Activated naive CD4-positive, alpha-beta T cell treated with anti-CD3 and anti-CD28 coated beads, Interleukin-2, amount 50 U/mL, for 16 hours (primary cell): ENCODE results near the gene BBS1.
A peak's percentile ranks its signal among the peaks of the same experiment; 100 is the strongest.
"Not testable (repeated sequence)": the region's sequence is repeated elsewhere in the genome, so short reads cannot be mapped to it uniquely, and the experiment has no call there.

ENCODE experiments used
- DNase-seq: peaks from one replicate; pipeline ENCODE4 v3.0.0-alpha.2; 2020

BBS1 gene

DNA sequence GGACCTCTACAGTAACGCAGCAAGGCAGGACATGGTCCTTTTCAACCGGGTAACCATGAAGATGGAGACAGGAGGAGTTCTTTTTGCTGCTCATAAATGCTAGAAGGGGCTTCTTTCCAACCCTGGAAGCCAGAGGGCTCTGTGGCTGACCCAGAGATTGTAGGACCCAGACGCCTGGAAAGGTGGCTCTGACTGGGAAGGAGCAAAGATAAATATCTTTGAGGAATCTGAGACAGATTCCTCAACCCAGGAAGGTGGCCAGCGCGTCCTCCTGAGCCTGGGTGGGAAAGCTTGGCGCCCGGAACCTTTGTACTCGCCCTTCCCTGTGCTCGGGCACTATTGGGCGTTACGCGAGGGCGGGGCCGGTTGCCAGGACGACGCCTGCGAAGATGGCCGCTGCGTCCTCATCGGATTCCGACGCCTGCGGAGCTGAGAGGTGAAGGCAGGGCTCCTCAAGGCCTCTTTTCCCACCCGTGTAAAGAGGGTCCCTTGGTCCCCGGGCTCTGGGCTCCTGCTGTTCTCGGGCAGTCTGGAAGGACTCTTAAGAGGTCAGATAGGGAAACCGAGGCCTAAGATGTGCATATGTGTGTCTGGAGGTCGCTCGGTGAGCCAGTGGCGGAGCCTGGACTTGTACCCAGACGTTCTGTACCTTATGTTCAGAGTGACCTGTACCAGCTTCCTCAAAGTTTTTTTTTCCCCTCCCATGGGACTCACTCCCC is at the start of gene BBS1:
Gene BBS1, plus strand, starts transcription at position 365 of the 719 bp plus-strand sequence. Its CDS starts 25 bp downstream, at position 390.
- peak; percentile 83 for DNase-seq

DNA sequence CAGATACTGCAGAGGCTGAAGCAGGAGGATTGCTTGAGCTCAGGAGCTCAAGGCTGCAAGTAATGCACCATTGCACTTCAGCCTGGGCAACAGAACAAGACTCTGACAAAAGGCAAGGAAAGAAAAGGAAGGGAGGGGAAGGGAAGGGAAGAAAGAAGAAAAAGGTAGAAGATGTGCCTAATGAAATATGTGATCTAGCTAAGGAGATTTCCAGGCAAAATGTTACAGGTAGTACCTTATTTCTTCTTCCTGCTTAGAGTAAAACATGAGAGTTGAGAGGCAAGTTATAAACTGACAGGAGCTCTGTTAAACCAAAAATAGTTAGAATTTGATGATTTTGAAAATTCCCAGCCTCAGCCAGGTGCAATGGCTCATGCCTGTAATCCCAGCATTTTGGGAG is 48.4 kb upstream of the BBS1 start:
- DNase-seq: no peak

DNA sequence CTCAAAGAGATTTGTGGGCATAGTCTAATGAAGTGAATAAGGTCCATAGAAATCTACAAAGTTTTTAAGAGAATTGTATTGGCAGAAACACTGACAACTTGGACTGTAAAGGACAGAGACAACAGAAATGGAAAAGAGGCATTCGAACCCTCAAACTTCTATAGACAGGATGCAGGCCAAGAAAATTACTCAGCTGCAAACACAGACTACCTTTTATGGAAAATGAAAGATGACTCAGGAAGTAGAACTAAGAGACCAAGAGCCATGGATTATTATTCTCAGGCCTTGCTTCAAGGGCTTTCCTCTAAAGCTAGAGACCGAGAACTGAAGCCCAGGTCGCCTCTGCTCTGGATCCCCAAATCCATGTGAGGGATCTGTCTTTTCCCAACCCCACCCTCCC is 47.5 kb upstream of the BBS1 start:
- no peak for DNase-seq

DNA sequence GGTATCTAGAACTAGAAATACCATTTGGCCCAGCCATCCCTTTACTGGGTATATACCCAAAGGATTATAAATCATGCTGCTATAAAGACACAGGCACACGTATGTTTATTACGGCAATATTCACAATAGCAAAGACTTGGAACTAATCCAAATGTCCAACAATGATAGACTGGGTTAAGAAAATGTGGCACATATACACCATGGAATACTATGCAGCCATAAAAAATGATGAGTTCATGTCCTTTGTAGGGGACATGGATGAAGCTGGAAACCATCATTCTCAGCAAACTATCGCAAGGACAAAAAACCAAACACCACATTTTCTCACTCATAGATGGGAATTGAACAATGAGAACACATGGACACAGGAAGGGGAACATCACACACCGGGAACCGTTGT is 46.3 kb upstream of the BBS1 start:
- DNase-seq: not testable (repeated sequence)

DNA sequence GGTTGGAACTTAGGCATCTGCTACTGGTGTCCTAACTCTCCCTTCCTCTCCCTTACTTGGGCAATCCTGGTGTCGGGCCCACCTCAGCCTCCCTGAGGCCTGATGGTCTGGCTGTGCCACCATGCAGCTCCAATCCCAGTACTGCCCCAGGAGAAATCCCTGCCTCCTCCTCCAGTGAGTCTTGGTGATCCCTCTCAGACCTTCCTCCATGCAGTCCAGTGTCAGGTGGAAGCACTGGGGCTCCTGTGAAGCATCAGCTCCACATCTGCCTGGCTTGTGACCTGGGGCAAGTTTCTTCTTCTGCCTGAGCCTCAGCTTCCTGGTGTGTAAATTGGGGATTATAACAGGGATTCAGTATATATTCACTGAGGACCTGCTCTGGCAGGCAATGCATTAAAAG is 45.5 kb upstream of the BBS1 start:
- no peak for DNase-seq

DNA sequence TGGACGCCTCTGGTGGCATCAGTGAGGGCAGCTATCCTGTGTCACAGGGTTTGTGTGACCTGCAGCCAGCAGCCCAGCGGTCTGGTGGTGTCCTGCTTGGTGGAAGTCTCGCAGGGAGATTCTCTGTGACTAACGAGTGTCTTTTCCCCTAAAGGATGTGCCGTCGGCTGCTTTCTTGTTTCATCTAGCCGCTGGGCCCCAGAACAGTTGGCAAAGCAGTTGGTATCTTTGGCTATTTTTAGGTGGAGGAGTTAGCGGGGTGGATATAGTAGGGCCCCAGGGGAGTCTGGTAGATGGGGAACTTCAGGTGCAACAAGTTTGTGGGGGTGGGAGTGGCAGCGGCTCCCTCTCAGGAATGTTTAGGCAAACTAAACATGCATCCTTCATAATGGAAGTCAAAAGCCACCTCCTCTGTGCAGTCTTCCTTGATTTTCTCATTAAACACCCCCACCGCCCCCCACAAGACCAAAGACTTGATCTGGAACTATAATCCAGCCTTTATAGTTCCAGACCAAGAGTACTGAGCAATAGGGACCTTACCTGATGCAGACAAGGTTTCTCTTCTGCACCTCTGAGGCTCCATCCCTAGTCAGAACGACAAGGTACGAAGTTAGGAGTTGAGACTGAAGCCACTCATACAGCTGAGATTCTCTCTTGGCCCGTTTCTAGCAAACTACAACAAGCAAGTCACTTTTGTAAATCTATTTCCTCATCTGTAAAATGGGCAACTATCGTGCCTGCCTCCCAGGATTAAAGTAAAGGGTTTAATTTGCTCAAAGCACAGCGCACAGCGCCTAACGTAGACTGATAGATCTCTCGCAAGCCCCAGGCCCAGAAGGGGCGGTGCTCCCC is 44.8 kb upstream of the BBS1 start:
- no peak for DNase-seq

DNA sequence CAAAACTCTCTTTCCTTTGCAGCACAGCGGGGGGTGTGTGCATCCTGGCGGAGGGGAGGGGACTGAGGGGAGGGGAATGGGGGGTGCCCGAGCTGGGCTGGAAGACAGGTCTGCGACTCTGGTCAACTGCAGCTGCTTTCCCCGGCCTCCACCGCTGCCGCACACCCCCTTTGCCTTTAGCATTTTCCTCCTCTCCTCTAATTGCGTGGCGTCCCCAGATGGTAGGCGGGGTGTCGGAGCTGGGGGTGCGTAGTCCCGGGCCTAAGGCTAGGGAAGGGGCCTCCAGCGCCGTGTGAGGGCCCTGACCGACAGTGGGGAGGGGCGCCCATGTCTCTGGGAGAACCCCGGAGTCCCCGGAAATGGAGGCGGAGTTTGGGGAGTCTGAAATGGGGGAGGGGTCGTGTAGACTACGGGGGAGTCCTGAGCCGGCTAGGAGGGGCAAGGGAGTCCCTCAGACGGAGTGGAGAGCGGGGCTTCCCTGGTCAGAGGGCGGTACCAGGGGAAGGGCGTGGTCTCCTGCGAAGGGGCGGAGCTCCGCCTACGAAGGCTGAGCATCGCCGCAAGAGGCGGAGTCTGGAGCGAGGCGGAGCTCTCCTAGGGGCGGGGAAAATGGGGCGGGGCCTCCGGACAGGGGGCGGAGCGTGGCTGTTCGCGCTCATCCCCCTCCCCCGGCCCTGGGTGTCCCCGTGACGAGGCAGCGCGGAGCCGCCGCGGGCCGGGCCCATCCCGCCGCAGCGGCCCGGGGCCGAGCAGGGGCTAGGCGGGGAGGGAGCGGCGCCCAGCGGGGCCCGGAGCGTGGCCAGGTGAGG is 44.0 kb upstream of the BBS1 start, which contains the start of gene PELI3:
Gene PELI3, plus strand, starts transcription at position 681 of the 809 bp plus-strand sequence. CDS start 1,224 bp downstream, outside the sequence.
- DNase-seq: peak; percentile 89

DNA sequence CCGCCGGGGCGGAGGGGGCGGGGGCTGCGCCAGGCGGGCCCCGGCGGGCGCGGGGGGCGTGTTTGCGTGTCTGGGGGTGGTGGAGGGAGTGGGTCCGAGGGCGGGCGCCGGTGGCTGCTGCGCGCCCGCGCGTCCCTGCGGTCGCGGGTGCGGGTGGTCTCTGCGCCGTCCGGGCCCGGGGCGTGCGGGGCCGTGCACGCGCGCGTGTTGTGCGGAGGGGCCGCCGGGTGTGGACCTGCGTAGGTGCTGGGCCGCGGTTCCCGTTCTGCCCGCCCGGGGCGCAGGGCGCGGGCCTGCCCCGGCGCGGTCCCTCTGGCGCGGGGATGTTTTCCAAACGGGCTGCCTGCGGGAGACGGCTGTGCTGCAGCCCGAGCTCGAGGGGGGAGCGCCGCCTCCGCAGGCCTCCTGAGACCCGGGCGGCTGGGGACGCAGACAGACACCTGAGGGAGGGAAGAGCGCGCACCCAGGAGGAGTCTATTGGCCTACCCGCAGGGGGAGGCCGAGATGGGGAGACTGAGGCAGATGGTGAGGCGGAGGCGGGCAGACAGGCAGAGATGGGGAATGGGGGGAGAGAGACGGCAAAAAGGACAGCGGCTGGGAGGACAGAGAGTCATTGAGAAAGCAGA is 43.3 kb upstream of the BBS1 start:
- DNase-seq: no peak

DNA sequence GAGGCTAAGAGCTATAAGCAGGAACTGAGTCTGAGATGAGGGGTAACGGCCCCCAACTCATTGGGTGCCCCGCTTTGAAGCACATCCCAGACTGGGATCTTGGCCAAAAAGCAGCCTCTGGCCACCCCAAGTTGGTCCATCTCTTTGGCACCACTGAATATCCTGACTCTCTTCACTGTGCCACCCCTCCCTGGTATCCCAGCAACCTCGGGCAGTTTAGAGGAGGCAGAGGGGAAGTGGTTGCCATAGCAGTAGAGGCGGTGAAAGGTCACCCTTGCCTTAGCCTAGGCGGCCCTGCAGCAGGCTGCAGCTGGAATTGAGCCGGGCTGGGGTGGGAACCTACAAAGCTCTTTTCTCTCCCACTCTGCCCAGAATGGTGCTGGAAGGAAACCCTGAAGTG is 42.7 kb upstream of the BBS1 start:
- DNase-seq: no peak

DNA sequence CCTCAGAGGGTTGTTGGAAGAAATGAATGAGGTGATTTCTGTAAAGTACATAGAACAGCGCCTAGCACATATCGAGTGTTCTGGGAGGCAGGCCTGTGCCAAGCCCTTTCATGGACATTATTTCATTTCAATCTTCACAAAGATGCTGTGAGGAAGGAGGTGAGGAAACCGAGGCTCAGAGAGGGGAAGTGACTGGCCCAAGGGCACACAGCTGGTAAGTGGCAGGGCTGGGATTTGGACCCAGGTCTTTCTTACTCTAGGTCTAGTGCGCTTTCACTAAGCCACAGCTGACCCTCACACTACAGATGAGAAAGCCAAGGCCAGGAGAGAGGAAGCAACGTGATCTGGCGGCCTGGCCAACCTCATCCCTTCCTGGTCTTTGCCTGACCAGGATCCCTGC is 41.7 kb upstream of the BBS1 start:
- no peak for DNase-seq

DNA sequence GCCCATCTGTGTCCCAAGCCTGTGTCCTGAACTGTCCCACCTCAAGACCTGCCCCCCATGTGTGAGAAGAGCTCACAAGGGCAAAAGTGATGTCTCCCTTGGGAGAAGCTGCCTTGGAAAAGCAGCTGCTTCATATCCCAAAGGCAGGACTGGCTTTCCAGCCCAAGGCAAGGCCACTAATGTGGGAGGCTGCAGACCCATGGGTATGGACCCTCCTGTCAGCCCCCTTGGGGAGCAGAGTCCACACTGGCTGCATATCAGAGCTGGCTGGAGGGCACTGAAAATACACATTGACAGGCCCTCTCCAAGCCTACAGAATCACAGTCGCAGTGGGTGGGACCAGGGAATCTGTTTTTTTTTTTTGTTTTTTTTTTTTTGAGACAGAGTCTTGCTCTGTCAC is 41.0 kb upstream of the BBS1 start:
- DNase-seq: no peak

DNA sequence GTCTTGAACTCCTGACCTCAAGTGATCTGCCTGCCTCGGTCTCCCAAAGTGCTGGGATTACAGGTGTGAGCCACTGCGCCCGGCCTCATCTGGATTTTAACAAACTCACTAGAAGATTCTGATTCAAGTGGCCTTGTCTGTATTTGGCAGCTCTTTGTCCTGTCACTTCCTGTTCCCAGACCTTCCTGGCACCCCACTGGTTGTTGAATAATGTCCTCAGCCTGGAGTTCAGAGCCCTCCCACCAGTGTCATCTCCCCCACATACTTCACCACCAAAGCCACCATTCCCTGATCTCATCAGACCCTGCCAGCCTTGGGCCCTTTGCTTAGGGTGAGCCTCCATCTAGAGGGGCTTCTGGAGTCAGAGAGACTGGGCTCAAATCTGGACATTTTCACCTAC is 40.4 kb upstream of the BBS1 start:
- no peak for DNase-seq

DNA sequence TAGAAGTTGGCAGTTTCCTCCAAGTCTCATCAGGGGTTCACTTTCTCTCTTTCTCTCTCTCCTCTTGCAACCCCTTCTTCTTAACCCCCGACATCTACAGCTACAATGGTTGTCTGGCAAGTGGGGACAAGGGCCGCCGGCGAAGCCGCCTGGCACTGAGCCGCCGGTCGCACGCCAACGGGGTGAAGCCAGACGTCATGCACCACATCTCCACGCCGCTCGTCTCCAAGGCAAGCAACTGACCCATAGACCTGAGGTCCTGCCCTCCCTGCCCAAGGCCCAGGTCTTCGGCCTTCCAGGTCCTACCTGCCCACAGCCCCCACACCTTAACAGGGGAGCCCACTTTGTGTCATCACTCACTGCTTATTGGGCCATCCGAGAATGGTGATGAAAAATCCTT is 39.3 kb upstream of the BBS1 start:
- DNase-seq: no peak

DNA sequence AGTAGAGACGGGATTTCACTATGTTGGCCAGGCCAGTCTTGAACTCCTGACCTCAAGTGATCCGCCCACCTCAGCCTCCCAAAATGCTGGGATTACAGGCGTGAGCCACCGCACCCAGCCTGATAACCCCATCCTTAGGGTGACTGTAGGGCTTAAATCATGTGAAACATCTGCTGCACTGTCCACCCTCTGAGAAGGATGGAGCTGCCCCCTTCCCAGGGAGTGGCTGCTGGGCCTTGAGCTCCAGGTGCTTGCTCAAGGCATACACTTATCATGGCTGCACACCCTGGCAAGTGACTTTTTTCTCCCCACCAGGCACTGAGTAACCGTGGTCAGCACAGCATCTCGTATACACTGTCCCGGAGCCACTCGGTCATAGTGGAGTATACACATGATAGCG is 38.4 kb upstream of the BBS1 start:
- DNase-seq: no peak

DNA sequence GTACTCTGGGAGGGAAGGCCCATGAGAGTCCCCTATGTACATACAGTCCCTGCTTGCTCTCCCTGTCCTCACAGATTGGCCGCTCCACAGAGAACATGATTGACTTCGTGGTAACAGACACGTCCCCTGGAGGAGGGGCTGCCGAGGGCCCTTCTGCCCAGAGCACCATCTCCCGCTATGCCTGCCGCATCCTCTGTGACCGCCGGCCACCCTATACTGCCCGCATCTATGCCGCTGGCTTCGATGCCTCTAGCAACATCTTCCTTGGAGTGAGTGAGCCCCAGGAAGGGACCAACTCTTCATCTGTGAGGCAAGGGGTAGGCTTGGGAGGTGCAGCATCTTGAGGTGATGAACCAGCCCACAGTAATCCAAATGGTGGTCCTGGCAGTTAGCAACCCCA is 37.3 kb upstream of the BBS1 start:
- DNase-seq: no peak

DNA sequence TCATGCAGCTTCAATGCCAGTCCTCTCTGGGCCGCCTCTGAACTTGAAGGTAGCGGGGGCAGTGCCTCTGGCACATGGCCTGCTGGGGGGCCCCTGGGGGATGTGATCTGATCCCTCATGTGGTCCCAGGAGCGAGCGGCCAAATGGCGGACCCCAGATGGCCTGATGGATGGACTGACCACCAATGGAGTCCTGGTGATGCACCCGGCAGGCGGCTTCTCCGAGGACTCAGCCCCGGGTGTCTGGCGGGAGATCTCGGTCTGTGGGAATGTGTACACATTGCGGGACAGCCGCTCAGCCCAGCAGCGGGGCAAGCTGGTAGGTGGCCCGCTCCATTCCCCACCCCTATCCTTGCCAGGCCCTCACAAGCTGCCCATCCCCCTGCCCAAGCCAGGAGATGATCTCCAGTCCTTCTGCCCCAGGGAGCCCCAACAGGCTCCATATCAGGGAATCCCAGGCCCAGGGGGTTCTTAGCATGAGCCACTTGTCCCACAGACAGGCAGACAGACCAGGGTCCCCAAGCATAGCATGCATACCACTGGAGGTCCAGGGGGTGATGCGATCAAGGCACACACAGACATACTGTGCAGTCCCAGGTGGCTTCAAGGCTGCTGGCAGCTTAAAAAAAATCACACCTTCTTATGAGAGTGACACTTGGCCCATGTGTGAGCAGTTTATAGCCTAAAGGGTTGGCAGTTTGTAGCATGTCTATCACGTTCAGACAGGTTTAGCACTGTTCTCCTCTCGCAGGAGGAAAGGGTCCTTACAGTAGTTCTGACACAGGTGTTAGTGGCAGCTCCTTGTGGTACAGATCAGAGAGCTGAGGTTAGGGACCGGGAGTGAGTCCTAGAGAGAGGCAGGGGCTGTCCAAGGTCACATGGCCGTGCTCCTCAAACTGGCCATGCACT is 36.6 kb upstream of the BBS1 start:
- DNase-seq: no peak

DNA sequence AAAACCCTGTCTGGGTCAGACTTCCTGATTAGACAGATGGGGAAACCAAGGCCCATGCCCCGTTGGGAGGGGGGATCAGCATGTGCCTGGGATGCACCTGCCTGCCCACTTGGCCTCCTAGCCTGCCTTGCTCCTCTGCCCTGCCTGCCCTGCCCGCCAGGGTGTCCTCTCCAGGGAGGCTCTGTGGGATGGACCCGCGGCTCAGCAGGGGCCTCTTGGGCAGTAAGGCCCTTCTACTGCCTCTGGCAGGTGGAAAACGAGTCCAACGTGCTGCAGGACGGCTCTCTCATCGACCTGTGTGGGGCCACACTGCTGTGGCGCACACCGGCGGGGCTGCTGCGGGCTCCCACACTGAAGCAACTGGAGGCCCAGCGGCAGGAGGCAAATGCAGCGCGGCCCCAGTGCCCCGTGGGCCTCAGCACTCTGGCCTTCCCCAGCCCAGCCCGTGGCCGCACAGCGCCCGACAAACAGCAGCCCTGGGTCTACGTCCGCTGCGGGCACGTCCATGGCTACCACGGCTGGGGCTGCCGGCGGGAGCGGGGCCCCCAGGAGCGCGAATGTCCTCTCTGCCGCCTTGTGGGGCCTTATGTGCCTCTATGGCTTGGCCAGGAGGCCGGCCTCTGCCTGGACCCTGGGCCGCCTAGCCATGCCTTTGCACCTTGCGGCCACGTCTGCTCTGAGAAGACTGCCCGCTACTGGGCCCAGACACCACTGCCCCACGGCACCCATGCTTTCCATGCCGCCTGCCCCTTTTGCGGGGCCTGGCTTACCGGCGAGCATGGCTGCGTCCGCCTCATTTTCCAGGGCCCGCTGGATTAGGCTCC is 34.9 kb upstream of the BBS1 start:
- no peak for DNase-seq

DNA sequence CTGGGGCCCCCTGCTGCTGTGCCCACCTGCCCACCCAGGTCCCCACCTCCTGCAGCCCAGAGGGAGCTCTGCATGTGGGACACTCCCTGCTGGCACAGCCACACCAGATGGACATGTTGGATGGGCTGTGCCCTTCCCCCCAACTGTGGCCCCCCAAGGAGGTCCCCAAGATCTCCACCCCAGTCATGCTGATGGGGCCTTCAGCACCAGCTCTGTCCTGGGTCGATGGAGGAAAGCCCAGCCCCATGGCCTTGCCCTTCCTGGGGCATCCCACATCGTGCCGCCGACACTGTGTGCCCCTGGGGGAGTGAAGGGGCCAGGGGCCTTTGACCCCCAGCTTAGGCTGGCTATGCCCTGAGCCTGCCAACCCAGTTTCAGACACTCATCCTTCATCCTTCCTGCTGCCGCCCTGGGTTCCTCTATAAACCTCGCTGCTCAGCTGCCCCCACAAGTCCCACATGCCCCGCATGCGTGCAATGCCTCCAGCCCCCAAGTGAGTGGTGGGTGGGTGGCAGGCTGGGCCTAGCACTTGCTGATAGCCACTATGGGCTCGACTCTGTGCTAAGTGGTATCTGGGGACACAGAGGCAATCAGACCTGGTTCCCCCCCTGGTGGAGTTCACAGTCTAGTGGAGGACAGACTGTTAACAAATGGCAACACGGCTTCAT is 34.1 kb upstream of the BBS1 start:
- DNase-seq: no peak

DNA sequence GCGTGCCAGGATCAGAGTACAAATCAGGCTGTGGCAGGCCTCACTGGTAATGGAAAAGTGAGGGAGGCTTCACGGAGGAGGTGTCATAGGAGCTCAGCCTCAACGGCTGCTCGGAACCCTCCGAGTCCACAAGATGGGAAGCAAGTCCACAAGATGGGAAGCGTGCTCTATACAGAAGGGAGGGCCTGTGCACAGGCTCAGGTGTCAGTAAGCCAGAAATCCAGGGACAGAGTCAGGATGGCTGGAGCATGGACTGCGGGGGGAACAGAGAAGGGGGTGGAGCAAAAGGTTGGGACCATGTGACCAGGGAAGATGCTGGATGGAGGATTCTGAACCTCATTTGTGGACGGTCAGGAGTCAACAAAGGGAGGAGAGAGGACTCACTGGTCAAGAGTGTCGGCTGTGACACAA is 33.6 kb upstream of the BBS1 start:
- no peak for DNase-seq
